T-helper 1 cell treated with Interleukin-12 subunit alpha and Interleukin-12 subunit beta and Interleukin-4 antibody, amounts not matched to agents 30 μg/mL and 1 μg/mL, for 36 hours (primary cell): ENCODE measurements around the gene KCNT1.

Experiments
- H3K27ac Mint-ChIP-seq: one replicate; pipeline ENCODE4 v1.8.0; 2021; ENCODE audit warnings: mild to moderate bottlenecking, mixed read lengths
- H3K27me3 Mint-ChIP-seq: one replicate; pipeline ENCODE4 v1.8.0; 2021; ENCODE audit warnings: low read depth, mixed read lengths
- H3K36me3 Mint-ChIP-seq: one replicate; pipeline ENCODE4 v1.8.0; 2021; ENCODE audit warnings: low read depth, mixed read lengths
- H3K4me1 Mint-ChIP-seq: one replicate; pipeline ENCODE4 v1.8.0; 2021; ENCODE audit warnings: low read depth, mixed read lengths
- H3K4me3 Mint-ChIP-seq: one replicate; pipeline ENCODE4 v1.8.0; 2021; ENCODE audit warnings: mild to moderate bottlenecking, moderate library complexity, mixed read lengths
- H3K9me3 Mint-ChIP-seq: one replicate; pipeline ENCODE4 v1.8.0; 2021; ENCODE audit warnings: mixed read lengths

KCNT1 gene

DNA sequence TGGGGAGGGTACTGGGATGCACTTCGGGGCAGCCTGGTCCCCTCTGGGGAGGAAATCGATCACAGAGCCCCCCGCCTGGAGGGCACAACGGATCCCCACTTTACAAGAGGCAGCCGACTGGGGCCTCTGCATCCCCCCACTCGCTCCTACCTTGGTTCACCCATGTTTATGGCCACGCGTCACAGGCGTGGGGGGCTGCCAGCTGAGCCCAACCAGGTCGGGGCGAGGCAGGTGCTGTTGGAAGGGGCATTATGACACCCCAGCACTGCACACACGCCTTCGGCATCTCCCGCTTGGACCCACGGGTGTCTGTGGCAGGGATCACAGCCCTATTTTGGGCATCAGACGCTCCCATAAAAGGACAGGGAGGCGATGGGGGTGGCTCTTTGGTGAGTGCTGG lies 17.3 kb upstream of the KCNT1 start:
- H3K4me3 Mint-ChIP-seq: no peak overlapping the region
- no peaks in the 10 kb centered on the region for H3K4me1 Mint-ChIP-seq
- no peaks in the 10 kb centered on the region for H3K36me3 Mint-ChIP-seq
- H3K27me3 Mint-ChIP-seq: no peaks in the 10 kb centered on the region
- H3K27ac Mint-ChIP-seq: no peak overlapping the region
- H3K9me3 Mint-ChIP-seq: no peaks in the 10 kb centered on the region

DNA sequence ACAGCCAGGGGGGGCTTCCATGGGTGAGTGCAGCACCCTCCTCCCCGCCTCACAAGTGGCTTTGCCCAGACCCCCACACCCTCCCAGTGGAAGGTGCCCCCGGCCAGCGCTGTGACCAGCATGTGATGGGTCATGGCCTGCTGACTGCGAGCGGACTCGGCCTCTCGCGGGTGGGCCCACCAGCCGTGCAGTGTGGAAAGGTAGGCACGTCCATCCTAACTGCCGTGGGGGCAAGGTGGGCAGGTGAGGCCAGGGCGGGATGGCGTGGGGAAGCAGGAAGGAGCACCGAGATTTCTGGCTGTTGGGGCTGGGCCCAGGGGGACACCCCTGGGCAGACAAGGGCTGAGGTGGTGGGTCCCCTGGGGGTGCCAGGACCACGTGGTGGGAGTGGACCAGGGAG lies 14.8 kb upstream of the KCNT1 start:
- Mint-ChIP-seq H3K36me3 (no peaks in the 10 kb centered on the region), H3K9me3 (no peaks in the 10 kb centered on the region), H3K4me1 (no peaks in the 10 kb centered on the region), H3K27me3 (no peaks in the 10 kb centered on the region), H3K27ac (no peak overlapping the region), H3K4me3 (no peak overlapping the region)

DNA sequence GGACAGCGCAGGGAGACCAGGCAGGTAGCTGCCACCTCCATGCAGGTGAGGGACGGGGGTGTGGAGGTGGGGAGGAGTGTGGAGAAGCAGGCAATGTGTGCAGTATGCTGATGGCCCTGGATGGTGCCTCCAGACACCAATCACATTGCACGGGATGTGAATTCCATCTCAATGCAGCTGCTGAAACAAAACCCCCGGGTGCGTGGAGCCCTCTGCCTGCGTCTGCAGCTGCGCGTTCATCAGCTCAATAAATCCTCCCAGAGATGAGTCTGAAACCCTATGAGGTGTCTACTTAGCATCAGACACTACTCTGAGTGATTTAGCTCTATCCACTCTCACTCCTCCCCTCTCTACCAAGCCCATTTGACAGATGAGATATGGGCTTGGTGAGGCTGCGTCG lies 13.0 kb upstream of the KCNT1 start:
- no peaks in the 10 kb centered on the region for H3K9me3 Mint-ChIP-seq
- no peaks in the 10 kb centered on the region for H3K27me3 Mint-ChIP-seq
- no peaks in the 10 kb centered on the region for H3K4me1 Mint-ChIP-seq
- no peak overlapping the region for H3K4me3 Mint-ChIP-seq
- H3K36me3 Mint-ChIP-seq: no peaks in the 10 kb centered on the region
- no peak overlapping the region for H3K27ac Mint-ChIP-seq

DNA sequence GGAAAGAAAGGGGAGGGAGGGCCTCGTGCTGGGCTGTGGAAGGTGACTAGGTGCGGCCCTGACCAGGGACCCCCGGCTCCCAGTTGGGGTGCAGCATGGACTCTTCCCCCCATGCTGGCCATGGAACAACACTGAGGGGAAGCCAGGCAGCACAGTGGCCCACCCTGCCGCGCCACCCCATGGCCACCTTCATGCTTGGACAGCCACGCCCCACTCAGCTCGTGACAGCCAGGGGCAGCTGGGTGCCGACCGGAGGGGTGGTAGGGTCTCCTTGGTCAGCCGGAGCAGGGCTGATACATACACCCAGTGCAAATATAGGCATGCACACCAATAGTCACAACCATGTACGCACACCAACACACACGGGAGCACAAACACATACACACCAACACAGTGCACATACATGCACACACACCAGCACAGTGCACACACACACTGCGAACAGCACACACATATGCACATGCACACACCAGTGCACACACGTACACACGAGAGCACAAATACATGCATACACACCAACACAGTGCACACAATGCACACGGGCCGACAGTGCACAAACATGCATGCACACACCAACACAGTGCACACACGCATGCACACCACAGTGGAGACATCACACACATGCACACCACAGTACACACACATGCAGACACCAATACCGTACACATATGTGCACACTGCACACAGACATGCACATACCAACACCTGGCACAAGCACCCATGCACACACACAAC lies 11.0 kb upstream of the KCNT1 start:
- Mint-ChIP-seq H3K27me3 (no peaks in the 10 kb centered on the region), H3K36me3 (no peaks in the 10 kb centered on the region), H3K4me3 (no peak overlapping the region), H3K4me1 (no peaks in the 10 kb centered on the region), H3K27ac (no peak overlapping the region), H3K9me3 (no peaks in the 10 kb centered on the region)

DNA sequence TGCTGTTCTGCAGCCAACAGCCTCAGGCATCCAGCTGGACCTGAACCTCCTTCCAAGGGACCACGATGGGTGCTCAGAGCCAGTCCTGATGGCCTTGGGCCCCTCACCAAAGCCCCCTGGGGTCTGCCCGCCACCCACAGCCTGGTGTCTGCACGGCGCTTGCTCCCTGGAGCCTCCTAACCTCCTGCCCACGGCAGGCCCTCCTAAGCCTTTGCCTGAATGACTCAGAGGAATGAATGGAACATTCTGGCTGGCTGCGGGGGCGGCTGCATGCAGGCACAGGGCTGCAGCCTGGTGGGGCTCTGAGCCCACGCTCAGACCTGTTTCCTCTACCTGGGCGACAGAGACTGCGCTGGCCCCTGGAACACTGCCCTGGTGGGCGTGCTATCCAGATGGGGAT lies 9.6 kb upstream of the KCNT1 start:
- Mint-ChIP-seq H3K27me3 (no peaks in the 10 kb centered on the region), H3K36me3 (no peaks in the 10 kb centered on the region), H3K9me3 (no peaks in the 10 kb centered on the region), H3K27ac (no peak overlapping the region), H3K4me3 (no peak overlapping the region), H3K4me1 (no peaks in the 10 kb centered on the region)

DNA sequence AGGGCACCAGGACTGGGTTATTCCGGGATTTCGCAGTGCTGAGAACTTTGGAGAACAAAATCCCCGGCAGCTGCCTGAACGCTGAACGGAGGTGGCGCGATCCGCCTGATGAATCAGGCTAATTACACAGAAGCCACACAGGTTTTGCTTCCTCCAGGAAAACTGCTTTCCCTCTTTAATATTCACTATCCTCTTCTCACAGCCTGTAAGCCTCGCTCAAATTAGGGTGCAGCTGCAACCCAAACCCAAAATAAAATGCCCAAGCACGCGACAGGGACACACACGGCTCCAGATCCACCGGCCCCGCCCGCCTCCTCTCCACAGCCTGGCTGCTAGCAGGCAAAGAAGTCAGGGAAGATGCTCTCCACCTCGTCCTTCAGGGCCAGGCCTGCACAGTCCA lies 8.7 kb upstream of the KCNT1 start:
- no peak overlapping the region for H3K27ac Mint-ChIP-seq
- no peaks in the 10 kb centered on the region for H3K4me1 Mint-ChIP-seq
- no peak overlapping the region for H3K4me3 Mint-ChIP-seq
- H3K36me3 Mint-ChIP-seq: no peaks in the 10 kb centered on the region
- no peaks in the 10 kb centered on the region for H3K27me3 Mint-ChIP-seq
- no peaks in the 10 kb centered on the region for H3K9me3 Mint-ChIP-seq

DNA sequence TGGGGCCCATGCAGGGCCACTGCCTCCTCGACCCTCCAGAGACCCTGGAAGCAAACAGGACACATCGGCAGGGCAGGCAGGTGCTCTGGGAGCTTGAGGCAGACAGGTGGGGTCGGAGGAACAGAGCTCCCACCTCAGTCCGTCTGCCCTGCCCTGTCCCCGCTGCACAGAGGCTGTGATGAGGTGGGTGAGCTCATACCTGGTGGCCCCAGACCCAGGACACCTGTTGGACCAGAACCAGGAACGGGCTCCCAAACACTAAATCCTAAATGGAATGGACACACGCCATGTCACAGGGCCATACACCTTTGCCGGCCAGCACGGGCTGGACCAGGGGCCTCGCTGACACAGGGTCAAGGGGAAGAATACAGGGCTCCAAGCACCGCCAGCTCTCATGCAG lies 8.2 kb upstream of the KCNT1 start:
- Mint-ChIP-seq H3K4me1 (no peaks in the 10 kb centered on the region), H3K27me3 (no peaks in the 10 kb centered on the region), H3K36me3 (no peaks in the 10 kb centered on the region), H3K9me3 (no peaks in the 10 kb centered on the region), H3K27ac (no peak overlapping the region), H3K4me3 (no peak overlapping the region)

DNA sequence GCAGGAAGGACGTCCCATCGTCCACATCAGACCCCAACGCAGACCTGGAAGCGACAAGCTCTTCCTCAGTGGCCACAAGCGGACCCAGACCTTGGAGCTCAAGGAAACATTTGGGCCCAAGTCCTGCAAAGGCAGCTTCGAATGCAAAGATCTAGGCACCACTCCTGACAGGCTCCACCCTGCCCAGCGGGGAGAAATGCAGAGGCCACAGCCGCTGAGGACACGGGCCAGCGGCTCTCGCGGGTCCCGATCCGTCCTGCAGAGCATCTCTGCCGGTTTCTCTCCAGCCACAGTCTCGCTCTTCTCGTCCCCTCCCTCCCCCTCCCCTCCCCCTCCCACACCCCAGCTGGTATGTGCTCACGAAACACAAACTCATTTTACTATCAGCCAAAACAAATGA lies 7.6 kb upstream of the KCNT1 start:
- no peak overlapping the region for H3K27ac Mint-ChIP-seq
- H3K9me3 Mint-ChIP-seq: no peaks in the 10 kb centered on the region
- H3K4me3 Mint-ChIP-seq: no peak overlapping the region
- no peaks in the 10 kb centered on the region for H3K27me3 Mint-ChIP-seq
- no peaks in the 10 kb centered on the region for H3K4me1 Mint-ChIP-seq
- H3K36me3 Mint-ChIP-seq: no peaks in the 10 kb centered on the region

DNA sequence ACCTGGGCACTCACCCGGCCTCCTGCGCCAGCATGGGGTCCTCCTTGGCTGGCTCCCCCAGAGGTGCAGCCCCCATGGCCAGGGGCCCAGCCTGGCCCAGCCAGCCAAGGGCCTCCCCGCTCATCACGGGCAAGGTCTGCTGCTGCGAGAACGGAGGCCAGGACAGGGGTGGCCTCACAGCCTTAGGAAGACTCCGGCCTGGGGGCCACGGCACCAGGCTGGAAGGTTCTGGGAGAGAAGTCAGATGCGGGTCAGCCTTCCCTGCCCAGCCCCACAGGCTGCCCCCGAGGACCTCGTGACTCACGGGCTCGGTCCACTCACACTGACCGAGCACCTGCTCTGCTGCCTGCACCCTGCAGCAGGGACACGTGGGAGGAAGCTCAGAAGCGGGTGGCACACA lies 6.9 kb upstream of the KCNT1 start:
- Mint-ChIP-seq H3K4me1 (no peaks in the 10 kb centered on the region), H3K36me3 (no peaks in the 10 kb centered on the region), H3K27ac (no peak overlapping the region), H3K4me3 (no peak overlapping the region), H3K27me3 (no peaks in the 10 kb centered on the region), H3K9me3 (no peaks in the 10 kb centered on the region)

DNA sequence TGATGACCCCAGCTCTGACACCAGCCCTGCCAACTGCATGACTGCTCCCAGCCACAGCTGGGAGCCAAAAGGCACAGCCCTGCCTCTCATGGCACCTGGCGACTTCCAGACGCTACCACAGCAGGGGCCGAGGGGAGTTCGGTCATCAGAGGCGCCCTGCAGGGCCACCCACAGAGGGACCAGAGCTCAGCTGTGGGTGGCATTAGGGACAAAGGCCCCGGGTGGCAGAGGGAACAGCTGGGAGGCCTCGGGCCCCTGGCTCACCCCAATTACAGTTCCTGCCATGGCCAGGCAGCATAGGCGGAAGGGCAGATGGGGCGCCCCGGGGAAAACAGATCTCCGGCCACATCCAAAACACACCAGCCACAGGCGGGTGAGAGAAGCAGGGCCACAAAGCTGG lies 6.3 kb upstream of the KCNT1 start:
- H3K4me3 Mint-ChIP-seq: no peak overlapping the region
- H3K36me3 Mint-ChIP-seq: no peaks in the 10 kb centered on the region
- no peaks in the 10 kb centered on the region for H3K9me3 Mint-ChIP-seq
- H3K27ac Mint-ChIP-seq: no peak overlapping the region
- H3K4me1 Mint-ChIP-seq: no peaks in the 10 kb centered on the region
- no peaks in the 10 kb centered on the region for H3K27me3 Mint-ChIP-seq

DNA sequence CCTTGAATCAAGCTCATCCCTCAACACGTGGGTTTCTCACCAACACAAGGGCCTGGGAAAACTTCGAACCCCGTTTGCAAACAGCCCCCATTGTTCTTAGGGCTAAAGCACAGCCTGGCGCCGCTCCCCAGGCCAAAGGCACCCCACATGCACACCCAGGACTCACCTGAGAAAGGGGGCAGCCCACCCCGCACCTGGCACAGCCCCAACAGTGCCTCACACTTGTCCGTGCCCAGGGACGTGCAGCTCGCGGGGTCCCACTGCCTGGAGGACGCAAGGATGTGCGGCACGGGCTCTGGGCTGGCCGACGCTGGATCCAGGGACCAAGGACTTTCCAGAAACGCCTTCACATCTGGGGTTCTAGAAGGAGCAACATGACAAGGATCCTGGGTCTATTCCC lies 5.5 kb upstream of the KCNT1 start:
- no peak overlapping the region for H3K4me3 Mint-ChIP-seq
- H3K36me3 Mint-ChIP-seq: no peaks in the 10 kb centered on the region
- no peaks in the 10 kb centered on the region for H3K4me1 Mint-ChIP-seq
- no peaks in the 10 kb centered on the region for H3K27me3 Mint-ChIP-seq
- no peaks in the 10 kb centered on the region for H3K9me3 Mint-ChIP-seq
- no peak overlapping the region for H3K27ac Mint-ChIP-seq

DNA sequence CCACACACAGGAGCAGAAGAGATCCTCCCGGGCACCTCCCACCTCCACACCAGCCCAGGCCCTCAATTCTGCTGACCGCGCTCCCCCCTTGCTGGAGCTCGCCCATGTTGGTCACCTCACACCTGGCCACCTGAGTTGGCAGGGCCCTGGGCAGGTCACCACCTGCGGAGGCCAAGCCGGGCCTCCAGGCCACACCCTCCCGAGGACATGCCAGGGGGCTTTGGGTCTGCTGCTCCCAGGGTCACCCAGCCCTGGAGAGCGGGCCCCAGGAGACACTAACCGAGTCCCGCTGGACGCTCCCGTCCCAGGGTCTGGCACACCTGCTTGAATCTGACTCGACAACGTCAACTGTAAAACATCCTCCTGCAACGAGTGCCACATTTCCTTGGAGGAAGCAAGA lies 4.8 kb upstream of the KCNT1 start:
- Mint-ChIP-seq H3K9me3 (no peaks in the 10 kb centered on the region), H3K4me3 (no peak overlapping the region), H3K36me3 (no peaks in the 10 kb centered on the region), H3K27me3 (no peaks in the 10 kb centered on the region), H3K4me1 (no peaks in the 10 kb centered on the region), H3K27ac (no peak overlapping the region)

DNA sequence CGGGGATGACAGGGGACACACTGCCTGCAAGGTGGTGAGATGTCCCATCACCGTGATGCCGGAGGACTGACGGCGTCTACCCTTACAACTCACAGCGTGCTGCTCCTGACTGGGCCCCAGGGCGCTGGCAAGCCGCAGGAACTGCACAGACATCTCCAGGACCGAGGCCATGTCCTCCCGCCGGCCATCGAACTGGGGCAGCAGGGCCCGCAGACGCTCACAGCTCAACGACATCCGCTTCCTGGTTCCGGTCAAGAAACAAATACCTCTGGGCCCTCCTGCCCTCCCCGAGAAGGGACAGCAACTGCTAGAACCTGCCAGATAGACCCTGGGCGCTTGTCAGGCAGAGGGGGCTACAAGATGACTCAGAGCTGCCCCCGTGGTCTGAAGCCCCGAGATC lies 3.7 kb upstream of the KCNT1 start:
- Mint-ChIP-seq H3K27me3 (no peaks in the 10 kb centered on the region), H3K27ac (no peak overlapping the region), H3K36me3 (no peaks in the 10 kb centered on the region), H3K9me3 (no peaks in the 10 kb centered on the region), H3K4me1 (no peaks in the 10 kb centered on the region), H3K4me3 (no peak overlapping the region)

DNA sequence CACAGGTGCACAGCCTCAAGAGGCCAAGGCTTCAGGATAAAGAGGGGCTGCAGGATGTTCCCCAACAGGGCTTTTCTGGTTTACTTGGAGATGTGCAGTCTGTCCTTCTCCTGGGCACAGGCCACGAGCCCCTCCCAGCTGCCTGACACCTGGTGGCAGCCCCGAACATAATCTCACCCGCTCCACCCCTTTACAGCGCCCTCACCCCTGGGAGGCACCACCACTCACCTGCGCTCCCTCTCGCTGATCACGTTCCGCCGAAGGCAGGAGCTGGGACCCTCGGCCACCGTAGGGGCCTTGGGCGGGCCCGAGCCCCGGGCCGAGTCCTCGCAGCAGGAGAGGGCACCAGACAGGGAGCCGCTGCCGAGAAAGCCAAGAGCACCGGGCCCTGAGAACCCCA lies 3.2 kb upstream of the KCNT1 start:
- Mint-ChIP-seq H3K27me3 (no peaks in the 10 kb centered on the region), H3K9me3 (no peaks in the 10 kb centered on the region), H3K27ac (no peak overlapping the region), H3K36me3 (no peaks in the 10 kb centered on the region), H3K4me1 (no peaks in the 10 kb centered on the region), H3K4me3 (no peak overlapping the region)

DNA sequence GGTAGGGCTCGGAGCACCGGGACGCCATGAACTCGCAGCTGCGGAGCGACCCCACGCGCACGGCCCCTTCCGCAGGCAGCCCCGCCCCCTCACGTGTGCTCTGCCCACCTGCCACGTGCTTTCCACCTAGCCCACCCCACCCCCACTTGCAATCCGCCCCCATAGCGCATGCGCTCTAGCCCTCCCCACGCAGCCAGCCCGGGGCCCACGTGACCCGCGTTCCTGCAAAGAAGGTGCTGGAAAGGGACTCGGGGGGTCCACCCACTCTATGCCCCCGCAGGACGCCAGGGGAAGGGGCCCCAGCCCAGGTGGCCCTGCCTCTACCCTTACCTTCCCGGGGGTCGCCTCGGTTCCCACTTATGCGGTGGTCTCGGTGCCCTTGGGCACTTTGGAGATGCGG lies 2.5 kb upstream of the KCNT1 start, which contains the start of gene SOHLH1:
Gene SOHLH1, minus strand, starts transcription at position 42 of the 400 bp plus-strand sequence. Its CDS starts 14 bp downstream, at position 28.
- no peaks in the 10 kb centered on the region for H3K36me3 Mint-ChIP-seq
- H3K4me3 Mint-ChIP-seq: no peak within 1 kb of the TSS
- H3K9me3 Mint-ChIP-seq: no peaks in the 10 kb centered on the region
- no peak within 1 kb of the TSS for H3K27ac Mint-ChIP-seq
- H3K4me1 Mint-ChIP-seq: no peaks in the 10 kb centered on the region
- H3K27me3 Mint-ChIP-seq: no peaks in the 10 kb centered on the region

DNA sequence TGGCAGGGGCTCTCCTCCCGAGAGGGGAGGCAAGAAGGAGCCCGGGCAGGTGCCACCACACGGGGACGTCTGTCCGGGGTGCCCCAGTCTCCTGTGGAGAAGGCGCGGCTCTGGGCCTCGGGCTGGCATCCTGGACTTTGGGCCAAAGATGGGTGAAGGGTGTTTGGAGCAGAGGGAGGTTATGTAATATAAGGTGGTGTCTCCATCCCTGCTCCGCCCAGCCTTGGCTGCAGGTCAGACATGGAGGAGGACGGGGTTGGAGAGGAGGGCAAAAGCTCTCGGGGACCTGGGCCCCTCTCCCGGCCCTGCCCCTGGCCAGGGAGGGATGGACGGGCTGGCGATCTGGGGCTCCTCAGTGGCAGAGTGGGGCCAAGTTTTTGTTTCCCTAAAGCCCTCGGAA lies 1.5 kb upstream of the KCNT1 start:
- H3K27me3 Mint-ChIP-seq: no peaks in the 10 kb centered on the region
- no peak overlapping the region for H3K27ac Mint-ChIP-seq
- H3K36me3 Mint-ChIP-seq: no peaks in the 10 kb centered on the region
- H3K9me3 Mint-ChIP-seq: no peaks in the 10 kb centered on the region
- no peak overlapping the region for H3K4me3 Mint-ChIP-seq
- no peaks in the 10 kb centered on the region for H3K4me1 Mint-ChIP-seq
